WERI-Rb-1 (cell line): Measurements from ENCODE around the gene HBQ1.

ENCODE experiments used
- DNase-seq: peaks from one replicate; pipeline ENCODE4 v3.0.0-alpha.2; 2020
- H3K27ac ChIP-seq: fragments of 250-450 bp; sonication (Bioruptor Pico); 2 replicates; pipeline ENCODE4 v1.5.1; 2020; ENCODE audit warnings: mild to moderate bottlenecking, moderate library complexity
- H3K27me3 ChIP-seq: fragments of 250-450 bp; sonication (Bioruptor Pico); 2 replicates; pipeline ENCODE4 v1.5.1; 2021; ENCODE audit warnings: mild to moderate bottlenecking, low read depth, moderate library complexity; ENCODE audit not compliant: insufficient read depth, severe bottlenecking
- H3K36me3 ChIP-seq: fragments of 250-450 bp; sonication (Bioruptor Pico); 2 replicates; pipeline ENCODE4 v1.5.1; 2020; ENCODE audit warnings: mild to moderate bottlenecking, moderate library complexity
- H3K4me3 ChIP-seq: 2 replicates; pipeline ENCODE4 v1.5.1; 2011; ENCODE audit warnings: low read depth, mild to moderate bottlenecking, control low read depth, low read length
- H3K9me3 ChIP-seq: fragments of 250-450 bp; sonication (Bioruptor Pico); 2 replicates; pipeline ENCODE4 v1.5.1; 2021; ENCODE audit warnings: mild to moderate bottlenecking, moderate library complexity; ENCODE audit not compliant: severe bottlenecking
- TF ChIP-seq, protein P1 (sequence below): IDR thresholded peaks from 2 replicates; pipeline ENCODE4 v1.5.1; 2011; ENCODE audit warnings: low read depth, mild to moderate bottlenecking, control low read depth, inconsistent platforms, low read length

Gene HBQ1

DNA sequence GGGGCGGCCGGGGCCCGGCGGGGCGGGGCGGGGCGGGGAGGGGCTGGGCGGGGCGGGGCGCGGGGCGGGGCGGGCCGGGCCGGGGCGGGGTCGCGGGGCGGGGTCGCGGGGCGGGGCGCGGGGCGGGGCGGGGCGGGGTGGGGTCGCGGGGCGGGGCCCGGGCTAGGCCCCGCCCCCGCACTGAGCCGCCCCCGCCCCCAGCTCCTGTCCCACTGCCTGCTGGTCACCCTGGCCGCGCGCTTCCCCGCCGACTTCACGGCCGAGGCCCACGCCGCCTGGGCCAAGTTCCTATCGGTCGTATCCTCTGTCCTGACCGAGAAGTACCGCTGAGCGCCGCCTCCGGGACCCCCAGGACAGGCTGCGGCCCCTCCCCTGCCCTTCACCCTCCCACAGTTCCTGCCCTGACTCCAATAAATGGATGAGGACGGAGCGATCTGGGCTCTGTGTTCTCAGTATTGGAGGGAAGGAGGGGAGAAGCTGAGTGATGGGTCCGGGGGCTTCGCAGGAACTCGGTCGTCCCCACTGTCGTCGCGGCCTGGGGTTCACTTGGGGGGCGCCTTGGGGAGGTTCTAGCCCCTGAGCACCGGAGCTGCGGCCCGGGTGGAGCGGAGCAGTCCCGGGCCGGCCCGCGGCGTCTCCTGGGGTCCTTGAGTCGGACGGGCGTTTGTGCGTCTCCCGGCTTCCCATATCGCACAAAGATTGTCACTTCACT lies 15.3 kb upstream of the HBQ1 start:
- Histone ChIP-seq H3K36me3 (no peaks in the 10 kb centered on the region), H3K9me3 (no peaks in the 10 kb centered on the region), H3K27ac (no peak overlapping the region), H3K4me3 (peak overlapping the region; percentile 54), H3K27me3 (peaks cover 25% of the 10 kb centered on the region)
- DNase-seq, result no peak
- TF ChIP-seq, protein P1, sequence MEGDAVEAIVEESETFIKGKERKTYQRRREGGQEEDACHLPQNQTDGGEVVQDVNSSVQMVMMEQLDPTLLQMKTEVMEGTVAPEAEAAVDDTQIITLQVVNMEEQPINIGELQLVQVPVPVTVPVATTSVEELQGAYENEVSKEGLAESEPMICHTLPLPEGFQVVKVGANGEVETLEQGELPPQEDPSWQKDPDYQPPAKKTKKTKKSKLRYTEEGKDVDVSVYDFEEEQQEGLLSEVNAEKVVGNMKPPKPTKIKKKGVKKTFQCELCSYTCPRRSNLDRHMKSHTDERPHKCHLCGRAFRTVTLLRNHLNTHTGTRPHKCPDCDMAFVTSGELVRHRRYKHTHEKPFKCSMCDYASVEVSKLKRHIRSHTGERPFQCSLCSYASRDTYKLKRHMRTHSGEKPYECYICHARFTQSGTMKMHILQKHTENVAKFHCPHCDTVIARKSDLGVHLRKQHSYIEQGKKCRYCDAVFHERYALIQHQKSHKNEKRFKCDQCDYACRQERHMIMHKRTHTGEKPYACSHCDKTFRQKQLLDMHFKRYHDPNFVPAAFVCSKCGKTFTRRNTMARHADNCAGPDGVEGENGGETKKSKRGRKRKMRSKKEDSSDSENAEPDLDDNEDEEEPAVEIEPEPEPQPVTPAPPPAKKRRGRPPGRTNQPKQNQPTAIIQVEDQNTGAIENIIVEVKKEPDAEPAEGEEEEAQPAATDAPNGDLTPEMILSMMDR, result no peak

DNA sequence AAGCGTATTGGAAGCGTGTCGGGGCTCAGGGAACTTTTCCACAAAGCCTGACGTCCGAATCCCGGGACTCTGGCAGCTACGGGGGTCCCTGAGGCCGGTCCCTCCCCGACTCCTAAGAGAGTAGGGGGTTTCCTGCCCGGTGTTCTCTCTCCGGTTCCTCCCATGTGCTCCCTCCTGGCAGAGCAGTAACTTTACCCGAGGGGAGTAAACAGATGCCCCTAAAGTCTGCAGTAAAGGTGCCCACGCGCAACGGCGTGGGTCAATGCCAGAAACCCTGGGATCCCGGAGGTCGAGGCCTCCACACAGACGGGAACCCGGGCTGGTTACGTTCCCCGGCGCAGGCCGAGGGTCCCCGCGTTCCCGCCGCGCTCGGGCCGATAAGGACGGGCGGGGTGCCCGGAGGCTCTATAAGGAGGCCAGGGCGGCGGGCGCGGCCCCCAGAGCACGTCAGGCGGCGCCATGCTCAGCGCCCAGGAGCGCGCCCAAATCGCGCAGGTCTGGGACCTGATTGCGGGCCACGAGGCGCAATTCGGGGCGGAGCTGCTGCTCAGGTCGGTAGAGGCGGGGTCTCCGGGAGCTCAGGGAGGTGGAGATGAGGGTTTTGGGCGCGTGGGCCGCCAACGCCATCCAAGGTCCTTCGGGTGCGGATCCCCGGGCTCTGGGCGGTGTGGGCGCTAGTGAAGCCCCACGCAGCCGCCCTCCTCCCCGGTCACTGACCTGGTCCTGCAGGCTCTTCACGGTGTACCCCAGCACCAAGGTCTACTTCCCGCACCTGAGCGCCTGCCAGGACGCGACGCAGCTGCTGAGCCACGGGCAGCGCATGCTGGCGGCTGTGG lies 14.5 kb upstream of the HBQ1 start, which contains the start of gene HBM:
Gene HBM (plus strand): TSS at position 440 of the 836 bp plus-strand sequence. CDS start 20 bp downstream, at position 460.
- H3K27me3 ChIP-seq, result peaks cover 25% of the 10 kb centered on the region
- H3K36me3 ChIP-seq, result no peaks in the 10 kb centered on the region
- H3K4me3 ChIP-seq, result peak within 1 kb of the TSS; percentile 54
- H3K27ac ChIP-seq, result no peak within 1 kb of the TSS
- H3K9me3 ChIP-seq, result no peaks in the 10 kb centered on the region
- peak; percentile 40 for DNase-seq
- TF ChIP-seq, protein P1, result no peak

DNA sequence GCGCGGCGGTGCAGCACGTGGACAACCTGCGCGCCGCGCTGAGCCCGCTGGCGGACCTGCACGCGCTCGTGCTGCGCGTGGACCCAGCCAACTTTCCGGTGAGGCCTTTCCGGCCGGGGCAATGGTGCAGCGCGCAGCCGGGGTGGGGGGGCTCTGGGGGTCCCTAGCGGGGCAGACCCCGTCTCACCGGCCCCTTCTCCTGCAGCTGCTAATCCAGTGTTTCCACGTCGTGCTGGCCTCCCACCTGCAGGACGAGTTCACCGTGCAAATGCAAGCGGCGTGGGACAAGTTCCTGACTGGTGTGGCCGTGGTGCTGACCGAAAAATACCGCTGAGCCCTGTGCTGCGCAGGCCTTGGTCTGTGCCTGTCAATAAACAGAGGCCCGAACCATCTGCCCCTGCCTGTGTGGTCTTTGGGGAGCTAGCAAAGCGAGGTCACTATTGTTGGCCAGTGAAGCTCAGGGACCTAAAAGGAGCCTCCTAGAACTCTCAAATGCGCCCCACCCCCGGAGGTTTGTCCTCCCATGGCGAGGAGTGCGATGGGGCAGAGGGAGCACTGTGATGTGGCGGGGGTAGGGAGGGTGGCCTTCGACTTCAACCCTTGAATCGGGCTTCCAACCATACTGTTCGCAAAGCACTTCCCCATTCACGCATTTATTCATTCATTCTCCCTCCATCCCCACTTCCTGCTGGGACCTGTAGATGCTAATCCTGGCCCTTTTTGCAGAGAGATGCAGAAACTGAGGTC lies 13.7 kb upstream of the HBQ1 start:
- no peaks in the 10 kb centered on the region for H3K9me3 ChIP-seq
- peaks cover 29% of the 10 kb centered on the region for H3K27me3 ChIP-seq
- TF ChIP-seq, protein P1, result no peak
- peak overlapping the region; percentile 54 for H3K4me3 ChIP-seq
- no peaks in the 10 kb centered on the region for H3K36me3 ChIP-seq
- no peak overlapping the region for H3K27ac ChIP-seq
- no peak for DNase-seq

DNA sequence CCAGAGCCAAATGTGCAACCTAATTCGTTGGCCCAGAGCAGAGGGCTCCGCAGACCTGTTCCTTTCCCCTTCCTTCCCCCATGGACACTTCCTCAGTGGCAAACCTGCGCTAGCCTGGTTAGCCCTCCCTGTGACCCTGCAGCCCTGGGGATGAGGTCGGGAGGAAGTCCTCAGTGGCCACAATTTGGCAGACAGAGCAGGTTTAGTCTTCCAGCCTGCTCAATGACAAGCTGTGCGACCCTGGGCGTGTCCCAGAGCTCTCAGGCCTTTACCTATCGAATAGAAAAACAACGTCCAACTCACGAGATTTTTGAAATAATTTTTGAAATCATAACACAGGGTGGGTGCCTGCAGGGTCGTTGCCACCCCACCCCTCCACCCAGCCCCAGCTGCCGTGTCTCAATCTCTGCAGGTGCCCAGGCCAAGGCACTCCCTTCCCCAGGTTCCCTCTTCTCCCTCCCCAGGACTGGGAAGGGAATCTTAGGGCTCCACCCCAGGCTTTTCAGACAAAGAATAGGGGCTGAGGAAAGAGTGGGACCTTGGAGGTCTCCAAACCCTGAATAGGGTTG lies 13.1 kb upstream of the HBQ1 start:
- TF ChIP-seq, protein P1, result no peak
- DNase-seq, result no peak
- H3K27me3 ChIP-seq, result peaks cover 33% of the 10 kb centered on the region
- H3K36me3 ChIP-seq, result no peaks in the 10 kb centered on the region
- no peak overlapping the region for H3K4me3 ChIP-seq
- H3K9me3 ChIP-seq, result no peaks in the 10 kb centered on the region
- H3K27ac ChIP-seq, result no peak overlapping the region

DNA sequence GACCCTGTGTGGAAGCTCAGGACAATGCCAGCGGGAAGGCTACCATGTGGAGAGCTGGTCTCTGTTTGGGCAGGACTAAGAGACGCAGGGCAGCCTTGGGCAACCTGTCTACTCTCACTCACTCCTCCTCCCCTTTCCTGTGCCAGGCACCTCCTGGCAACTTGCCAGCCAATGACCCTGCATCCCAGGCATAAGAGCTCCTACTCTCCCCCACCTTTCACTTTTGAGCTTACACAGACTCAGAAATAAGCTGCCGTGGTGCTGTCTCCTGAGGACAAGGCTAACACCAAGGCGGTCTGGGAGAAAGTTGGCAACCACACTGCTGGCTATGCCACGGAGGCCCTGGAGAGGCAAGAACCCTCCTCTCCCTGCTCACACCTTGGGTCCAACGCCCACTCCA lies 11.8 kb upstream of the HBQ1 start:
- Histone ChIP-seq H3K36me3 (no peaks in the 10 kb centered on the region), H3K27ac (no peak overlapping the region), H3K9me3 (no peaks in the 10 kb centered on the region), H3K4me3 (no peak overlapping the region), H3K27me3 (peaks cover 34% of the 10 kb centered on the region)
- TF ChIP-seq, protein P1, result no peak
- peak; percentile 48 for DNase-seq
